A673 (cell line): Measurements from ENCODE around the gene RNF148. TPM values are rescaled to one million over a fixed set of nuclear protein-coding genes. Genes with fewer than 3 reads are reported as not detected.
"Not testable (repeated sequence)": the region's sequence is repeated elsewhere in the genome, so short reads cannot be mapped to it uniquely, and the experiment has no call there.

ENCODE experiments used
- BruUV-seq: library from RNA; stranded (reverse); fragments of 400-500 nt; replicated peaks from 2 replicates; lab custom pipeline; 2021; lab: Mats Ljungman, UMichigan
- CTCF ChIA-PET: fragments of 300-600 bp; sonication (Branson Sonifier 250); formaldehyde crosslinking; loops from one replicate; lab custom pipeline; 2022; ENCODE audit warnings: antibody characterized with exemption; lab: Charles Lee
- POLR2A ChIA-PET: fragments of 300-600 bp; sonication (Branson Sonifier 250); formaldehyde crosslinking; loops from one replicate; lab custom pipeline; 2022; ENCODE audit warnings: antibody characterized with exemption; ENCODE audit not compliant: low non-redundant PET; lab: Charles Lee
- DNase-seq: peaks from one replicate; pipeline ENCODE4 v3.0.0-alpha.2; 2015; ENCODE audit warnings: low spot score
- H3K27ac ChIP-seq: fragments of 200-600 bp; sonication (generic); 2 replicates; pipeline ENCODE4 v1.5.1; 2016; ENCODE audit warnings: mixed run types, low read depth, mild to moderate bottlenecking, mixed read lengths, antibody characterized with exemption, low read length; ENCODE audit not compliant: poor library complexity, severe bottlenecking
- H3K27me3 ChIP-seq: fragments of 200-600 bp; sonication (generic); replicated peaks from 2 replicates; pipeline ENCODE4 v1.6.1; 2017; ENCODE audit warnings: mixed run types, low read depth, mild to moderate bottlenecking, mixed read lengths, antibody characterized with exemption, low read length; ENCODE audit not compliant: insufficient read depth, poor library complexity
- H3K36me3 ChIP-seq: fragments of 200-600 bp; sonication (generic); 2 replicates; pipeline ENCODE4 v1.6.1; 2016; ENCODE audit warnings: mixed run types, mild to moderate bottlenecking, mixed read lengths, antibody characterized with exemption, low read length; ENCODE audit not compliant: insufficient read depth, poor library complexity, severe bottlenecking
- H3K4me1 ChIP-seq: fragments of 200-600 bp; sonication (generic); 2 replicates; pipeline ENCODE4 v1.6.1; 2017; ENCODE audit warnings: mixed run types, mild to moderate bottlenecking, mixed read lengths, antibody characterized with exemption, low read length; ENCODE audit not compliant: insufficient read depth, poor library complexity, severe bottlenecking
- H3K4me3 ChIP-seq: fragments of 200-600 bp; sonication (generic); 2 replicates; pipeline ENCODE4 v1.5.1; 2016; ENCODE audit warnings: low read depth, mixed run types, mild to moderate bottlenecking, mixed read lengths, low read length; ENCODE audit not compliant: poor library complexity, severe bottlenecking
- H3K9me3 ChIP-seq: fragments of 200-600 bp; sonication (generic); 2 replicates; pipeline ENCODE4 v1.6.1; 2016; ENCODE audit warnings: mixed run types, low read depth, mild to moderate bottlenecking, mixed read lengths, antibody characterized with exemption, low read length; ENCODE audit not compliant: poor library complexity, severe bottlenecking
- CTCF ChIP-seq: fragments of 300-800, 200-600 bp; sonication (generic); conservative IDR thresholded peaks from 2 replicates; pipeline ENCODE4 v1.5.1; 2017; ENCODE audit warnings: low read depth, mild to moderate bottlenecking, antibody characterized with exemption, low read length, moderate library complexity, mixed read lengths
- EZH2 ChIP-seq: fragments of 200-600 bp; sonication (generic); IDR thresholded peaks from 2 replicates; pipeline ENCODE4 v1.6.1; 2017; ENCODE audit warnings: borderline replicate concordance, low read depth, mild to moderate bottlenecking, mixed read lengths, antibody characterized with exemption, low read length; ENCODE audit not compliant: poor library complexity, severe bottlenecking
- intact Hi-C: fragments of 100-400 bp; cut with micrococcal nuclease; formaldehyde crosslinking; loops from one replicate; pipeline ENCODE4 v1.10.0; 2022; ENCODE audit not compliant: unreplicated experiment
- total RNA-seq: library from RNA; stranded (reverse); gene quantifications from 2 replicates; pipeline ENCODE4 v1.2.3, GENCODE V29; 2021

RNF148 gene
- total RNA-seq, 1 experiment from 2014 or later = 5.4 TPM

DNA sequence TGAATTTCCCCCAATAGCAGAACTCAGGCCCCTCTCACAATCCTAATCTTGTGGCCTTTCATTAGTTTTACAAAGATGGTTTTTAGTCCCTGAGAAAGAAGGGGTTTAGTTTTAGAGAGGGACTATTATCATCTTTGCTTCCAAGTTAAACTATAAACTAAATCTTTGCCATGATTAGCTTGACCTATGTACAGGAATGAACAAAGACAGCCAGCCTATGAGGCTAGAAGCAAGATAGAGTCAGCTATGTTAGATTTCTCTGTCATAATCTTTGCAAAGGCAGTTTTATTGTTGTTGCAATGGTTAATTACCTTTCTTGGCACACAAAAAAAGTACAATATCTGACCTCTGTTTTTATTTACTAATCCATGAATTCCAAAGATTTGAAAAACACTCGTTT lies 22.9 kb downstream of the RNF148 start:
- Histone ChIP-seq H3K36me3 (no peaks in the 10 kb centered on the region), H3K27me3 (no peaks in the 10 kb centered on the region), H3K4me3 (no peak overlapping the region), H3K4me1 (peaks cover 4% of the 10 kb centered on the region), H3K27ac (no peak overlapping the region), H3K9me3 (no peaks in the 10 kb centered on the region)
- ChIA-PET CTCF (no interaction called here), POLR2A (no interaction called here)
- intact Hi-C loops = no loop called here
- BruUV-seq = no TSS peak
- no peak for TF ChIP-seq CTCF
- TF ChIP-seq EZH2 = no peak
- DNase-seq = no peak

- H3K36me3 ChIP-seq, BruUV-seq, CTCF ChIA-PET, H3K27me3 ChIP-seq, intact Hi-C loops, H3K9me3 ChIP-seq, POLR2A ChIA-PET, DNase-seq, H3K27ac ChIP-seq, H3K4me3 ChIP-seq, H3K4me1 ChIP-seq: not testable (repeated sequence)
Measured at GRCh38 chr7:122679269-122679709, 23.4 kb downstream of the RNF148 start.

GRCh38 chr7:122677149-122677548 lies 25.6 kb downstream of the RNF148 start:
- TF ChIP-seq CTCF (no peak), EZH2 (no peak)
- intact Hi-C loops = no loop called here
- DNase-seq = no peak
- H3K27ac ChIP-seq = no peak overlapping the region
- peaks cover 6% of the 10 kb centered on the region for H3K4me1 ChIP-seq
- no peak overlapping the region for H3K4me3 ChIP-seq
- BruUV-seq = no TSS peak
- CTCF ChIA-PET = no interaction called here
- no peaks in the 10 kb centered on the region for H3K27me3 ChIP-seq
- no peaks in the 10 kb centered on the region for H3K36me3 ChIP-seq
- H3K9me3 ChIP-seq = no peaks in the 10 kb centered on the region
- POLR2A ChIA-PET = interaction anchor here (0.7 kb wide), 1 partner anchor 10 kb away, joined by 3 read pairs; no protein-coding TSS in a partner anchor

DNA sequence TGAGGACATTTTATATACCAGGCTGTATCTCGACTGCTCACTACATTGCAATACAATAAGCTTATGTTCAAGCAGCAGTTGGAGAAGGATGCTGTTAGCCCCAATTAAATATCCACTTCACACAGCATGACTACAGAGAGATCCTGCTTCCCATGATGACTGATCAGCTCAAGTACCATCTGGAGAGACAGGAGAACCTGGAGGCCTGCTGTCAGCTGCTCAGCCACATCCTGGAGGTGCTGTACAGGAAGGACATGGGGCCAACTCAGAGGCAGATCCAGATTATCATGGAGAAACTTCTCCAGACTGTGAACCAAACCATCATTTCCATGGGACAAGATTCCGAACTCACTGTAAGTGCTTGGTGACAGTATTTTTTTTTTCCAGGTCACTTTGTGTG lies 26.3 kb downstream of the RNF148 start:
- Histone ChIP-seq H3K9me3 (no peaks in the 10 kb centered on the region), H3K27me3 (no peaks in the 10 kb centered on the region), H3K27ac (no peak overlapping the region), H3K4me1 (peaks cover 6% of the 10 kb centered on the region), H3K36me3 (no peaks in the 10 kb centered on the region), H3K4me3 (no peak overlapping the region)
- TF ChIP-seq EZH2 = no peak
- no peak for TF ChIP-seq CTCF
- POLR2A ChIA-PET = interaction anchor here (0.7 kb wide), 1 partner anchor 11 kb away, joined by 3 read pairs; no protein-coding TSS in a partner anchor
- peak; percentile 23 for DNase-seq
- intact Hi-C loops = no loop called here
- no TSS peak for BruUV-seq
- CTCF ChIA-PET = no interaction called here
